PC-9 (cell line): ENCODE data around the gene MTERF1. TPM values are rescaled to one million over a fixed set of nuclear protein-coding genes. Genes with fewer than 3 reads are reported as not detected.
A peak's percentile ranks its signal among the peaks of the same experiment; 100 is the strongest.

Experiments used
- BruUV-seq: library from RNA; stranded (reverse); fragments of 400-500 nt; replicated peaks from 2 replicates; lab custom pipeline; 2021; lab: Mats Ljungman, UMichigan
- CTCF ChIA-PET: fragments of 300-600 bp; sonication (Branson Sonifier 250); formaldehyde crosslinking; loops from one replicate; lab custom pipeline; 2022; ENCODE audit warnings: antibody characterized with exemption; lab: Charles Lee
- POLR2A ChIA-PET: fragments of 300-600 bp; sonication (Branson Sonifier 250); formaldehyde crosslinking; loops from one replicate; lab custom pipeline; 2022; ENCODE audit warnings: antibody characterized with exemption; ENCODE audit not compliant: unreplicated experiment; lab: Charles Lee
- DNase-seq, 2 experiments: peaks; one replicate each; pipeline versions ENCODE4 v3.0.0 to v3.0.0-alpha.2; 2015 to 2022; ENCODE audit warnings: mixed read lengths in 1 of 2
- H2AFZ ChIP-seq: fragments of 200-600 bp; sonication (generic); 2 replicates; pipeline ENCODE4 v1.8.1; 2017; ENCODE audit warnings: antibody characterized with exemption
- H3F3A ChIP-seq: fragments of 200-600 bp; sonication (generic); 2 replicates; pipeline ENCODE4 v1.8.1; 2017; ENCODE audit warnings: antibody characterized with exemption, mild to moderate bottlenecking, low read depth; ENCODE audit not compliant: insufficient read depth
- H3K27ac ChIP-seq: fragments of 200-600 bp; sonication (generic); 2 replicates; pipeline ENCODE4 v1.6.1; 2016; ENCODE audit warnings: mixed run types
- H3K27me3 ChIP-seq: fragments of 200-600 bp; sonication (generic); 2 replicates; pipeline ENCODE4 v1.6.1; 2016; ENCODE audit warnings: low read depth, mixed run types; ENCODE audit not compliant: insufficient read depth
- H3K36me3 ChIP-seq: fragments of 200-600 bp; sonication (generic); 2 replicates; pipeline ENCODE4 v1.6.1; 2016; ENCODE audit warnings: low read depth, mixed run types
- H3K4me1 ChIP-seq: fragments of 200-600 bp; sonication (generic); replicated peaks from 2 replicates; pipeline ENCODE4 v1.6.1; 2016; ENCODE audit warnings: mixed run types; ENCODE audit not compliant: insufficient read depth
- H3K4me2 ChIP-seq: fragments of 200-600 bp; sonication (generic); 2 replicates; pipeline ENCODE4 v1.6.1; 2017; ENCODE audit warnings: mixed run types
- H3K4me3 ChIP-seq: fragments of 200-600 bp; sonication (generic); 2 replicates; pipeline ENCODE4 v1.6.1; 2016; ENCODE audit warnings: mixed run types
- H3K79me2 ChIP-seq: fragments of 200-600 bp; sonication (generic); 2 replicates; pipeline ENCODE4 v1.6.1; 2017; ENCODE audit warnings: low read depth, mixed run types
- H3K9me2 ChIP-seq: fragments of 200-600 bp; sonication (generic); 2 replicates; pipeline ENCODE4 v1.8.1; 2017; ENCODE audit warnings: mild to moderate bottlenecking; ENCODE audit not compliant: insufficient read depth
- H3K9me3 ChIP-seq: fragments of 200-600 bp; sonication (generic); 2 replicates; pipeline ENCODE4 v1.8.1; 2016; ENCODE audit warnings: low read depth; ENCODE audit not compliant: insufficient read depth
- H4K20me1 ChIP-seq: fragments of 200-600 bp; sonication (generic); 2 replicates; pipeline ENCODE4 v1.8.1; 2017; ENCODE audit not compliant: insufficient read depth
- CTCF ChIP-seq: fragments of 200-600 bp; sonication (generic); conservative IDR thresholded peaks from 2 replicates; pipeline ENCODE4 v1.6.1; 2017; ENCODE audit warnings: mixed run types, antibody characterized with exemption, mild to moderate bottlenecking, moderate library complexity
- EZH2 ChIP-seq: fragments of 200-600 bp; sonication (generic); IDR thresholded peaks from 2 replicates; pipeline ENCODE4 v1.8.0; 2017; ENCODE audit warnings: antibody characterized with exemption, low read depth
- intact Hi-C: fragments of 100-400 bp; cut with micrococcal nuclease; formaldehyde crosslinking; loops from one replicate; pipeline ENCODE4 v1.10.0; 2022; ENCODE audit not compliant: unreplicated experiment
- total RNA-seq: library from RNA; stranded (reverse); gene quantifications from 2 replicates; pipeline ENCODE4 v1.2.3, GENCODE V29; 2021

Gene MTERF1
- total RNA-seq, 1 experiment from 2014 or later = 16.9 TPM

- Histone ChIP-seq H3K9me3 (no peaks in the 10 kb centered on the region), H2AFZ (no peak overlapping the region), H3K9me2 (no peaks in the 10 kb centered on the region), H4K20me1 (no peaks in the 10 kb centered on the region), H3K4me3 (no peak overlapping the region), H3K4me1 (no peaks in the 10 kb centered on the region), H3K36me3 (no peaks in the 10 kb centered on the region), H3K4me2 (no peak overlapping the region), H3F3A (no peaks in the 10 kb centered on the region), H3K27me3 (no peaks in the 10 kb centered on the region), H3K27ac (no peak overlapping the region), H3K79me2 (no peaks in the 10 kb centered on the region)
- intact Hi-C loops = no loop called here
- ChIA-PET POLR2A (no interaction called here), CTCF (no interaction called here)
- BruUV-seq = no TSS peak
- TF ChIP-seq EZH2 (no peak), CTCF (no peak)
- DNase-seq = no peak
Observed at GRCh38 chr7:91915401-91916050, 35.0 kb upstream of the MTERF1 start.

- no peaks in the 10 kb centered on the region for H3K79me2 ChIP-seq
- H2AFZ ChIP-seq = peak overlapping the region; percentile 48; the same call in 1 of the 2 replicates
- no TSS peak for BruUV-seq
- H3K9me3 ChIP-seq = no peaks in the 10 kb centered on the region
- H3F3A ChIP-seq = no peaks in the 10 kb centered on the region
- H3K4me1 ChIP-seq = no peaks in the 10 kb centered on the region
- no peaks in the 10 kb centered on the region for H3K27me3 ChIP-seq
- H3K27ac ChIP-seq = no peak overlapping the region
- H3K9me2 ChIP-seq = no peaks in the 10 kb centered on the region
- H3K36me3 ChIP-seq = no peaks in the 10 kb centered on the region
- intact Hi-C loops = no loop called here
- H3K4me3 ChIP-seq = no peak overlapping the region
- H4K20me1 ChIP-seq = no peaks in the 10 kb centered on the region
- no peak for DNase-seq
- ChIA-PET POLR2A (no interaction called here), CTCF (no interaction called here)
- no peak for TF ChIP-seq EZH2
- no peak for TF ChIP-seq CTCF
- H3K4me2 ChIP-seq = no peak overlapping the region
Observed at GRCh38 chr7:91913612-91914011, 33.1 kb upstream of the MTERF1 start.

- H3K27me3 ChIP-seq = no peaks in the 10 kb centered on the region
- no peak for TF ChIP-seq CTCF
- no peak for TF ChIP-seq EZH2
- H3F3A ChIP-seq = no peaks in the 10 kb centered on the region
- H3K79me2 ChIP-seq = no peaks in the 10 kb centered on the region
- no peak overlapping the region for H3K4me2 ChIP-seq
- no peak overlapping the region for H3K4me3 ChIP-seq
- H3K9me3 ChIP-seq = no peaks in the 10 kb centered on the region
- DNase-seq = no peak
- no peak overlapping the region for H2AFZ ChIP-seq
- intact Hi-C loops = loop anchor here (1.0 kb wide), 1 partner anchor 13 kb away; no protein-coding TSS in a partner anchor
- BruUV-seq = no TSS peak
- no peaks in the 10 kb centered on the region for H4K20me1 ChIP-seq
- H3K27ac ChIP-seq = no peak overlapping the region
- no peaks in the 10 kb centered on the region for H3K9me2 ChIP-seq
- no peaks in the 10 kb centered on the region for H3K36me3 ChIP-seq
- ChIA-PET CTCF (interaction anchor here (0.7 kb wide), 1 partner anchor 222 kb away, joined by 3 read pairs; the partner anchor contains the start of gene CYP51A1), POLR2A (interaction anchor here (0.6 kb wide), 1 partner anchor 361 kb away, joined by 3 read pairs; no protein-coding TSS in a partner anchor)
- no peaks in the 10 kb centered on the region for H3K4me1 ChIP-seq
Observed at GRCh38 chr7:91912494-91912893, 32.0 kb upstream of the MTERF1 start.
